H9 (cell line): ENCODE data around the gene ZFPM1. TPM values are rescaled to one million over a fixed set of nuclear protein-coding genes. Genes with fewer than 3 reads are reported as not detected.

Experiments used
- DNase-seq: peaks from one replicate; pipeline ENCODE4 v3.0.0-alpha.2; 2017
- H2AFZ ChIP-seq: one replicate; pipeline ENCODE4 v1.6.1; 2013; ENCODE audit warnings: mild to moderate bottlenecking, low read length, control low read depth, moderate library complexity
- H2AK5ac ChIP-seq: 2 replicates; pipeline ENCODE4 v1.6.1; 2013; ENCODE audit warnings: low read length, control low read depth, mixed read lengths; ENCODE audit not compliant: insufficient read length
- H2BK120ac ChIP-seq: one replicate; pipeline ENCODE4 v1.6.1; 2013; ENCODE audit warnings: low read depth, mild to moderate bottlenecking, low read length, control low read depth, inconsistent platforms; ENCODE audit not compliant: poor library complexity, severe bottlenecking
- H2BK12ac ChIP-seq: 2 replicates; pipeline ENCODE4 v1.6.1; 2013; ENCODE audit warnings: low read length, control low read depth, mixed read lengths, low read depth; ENCODE audit not compliant: insufficient read length
- H2BK15ac ChIP-seq: 2 replicates; pipeline ENCODE4 v1.6.1; 2013; ENCODE audit warnings: low read depth, low read length, control low read depth
- H2BK20ac ChIP-seq: one replicate; pipeline ENCODE4 v1.6.1; 2013; ENCODE audit warnings: low read depth, mild to moderate bottlenecking, low read length, control low read depth, inconsistent platforms; ENCODE audit not compliant: poor library complexity, severe bottlenecking
- H2BK5ac ChIP-seq: 2 replicates; pipeline ENCODE4 v1.6.1; 2013; ENCODE audit warnings: low read length, control low read depth, mixed read lengths; ENCODE audit not compliant: insufficient read length
- H3K14ac ChIP-seq: 2 replicates; pipeline ENCODE4 v1.6.1; 2013; ENCODE audit warnings: low read length, control low read depth; ENCODE audit not compliant: insufficient read depth
- H3K18ac ChIP-seq: 2 replicates; pipeline ENCODE4 v1.6.1; 2013; ENCODE audit warnings: low read depth, mild to moderate bottlenecking, mixed read lengths, low read length, control low read depth; ENCODE audit not compliant: insufficient read length
- H3K23ac ChIP-seq: 2 replicates; pipeline ENCODE4 v1.6.1; 2013; ENCODE audit warnings: low read length, control low read depth, mixed read lengths, low read depth; ENCODE audit not compliant: insufficient read length
- H3K23me2 ChIP-seq: 2 replicates; pipeline ENCODE4 v1.6.1; 2013; ENCODE audit warnings: low read depth, mild to moderate bottlenecking, mixed read lengths, low read length, control low read depth; ENCODE audit not compliant: insufficient read length, poor library complexity, severe bottlenecking
- H3K27ac ChIP-seq: 2 replicates; pipeline ENCODE4 v1.5.1; 2013; ENCODE audit warnings: low read length, control low read depth, mixed read lengths, low read depth; ENCODE audit not compliant: insufficient read length
- H3K27me3 ChIP-seq: 2 replicates; pipeline ENCODE4 v1.6.1; 2013; ENCODE audit warnings: low read length, control low read depth, inconsistent platforms; ENCODE audit not compliant: insufficient read depth
- H3K4ac ChIP-seq: 2 replicates; pipeline ENCODE4 v1.6.1; 2013; ENCODE audit warnings: low read depth, mild to moderate bottlenecking, control low read depth, inconsistent platforms, low read length, moderate library complexity
- H3K4me1 ChIP-seq: 2 replicates; pipeline ENCODE4 v1.6.1; 2013; ENCODE audit warnings: low read length, control low read depth, inconsistent platforms; ENCODE audit not compliant: insufficient read depth
- H3K4me2 ChIP-seq: 2 replicates; pipeline ENCODE4 v1.6.1; 2013; ENCODE audit warnings: low read length, control low read depth, mixed read lengths; ENCODE audit not compliant: insufficient read length, insufficient read depth
- H3K56ac ChIP-seq: 2 replicates; pipeline ENCODE4 v1.6.1; 2013; ENCODE audit warnings: low read depth, mild to moderate bottlenecking, mixed read lengths, low read length, control low read depth; ENCODE audit not compliant: insufficient read length
- H3K79me1 ChIP-seq: 2 replicates; pipeline ENCODE4 v1.6.1; 2013; ENCODE audit warnings: low read depth, mild to moderate bottlenecking, moderate library complexity, low read length, control low read depth, inconsistent platforms; ENCODE audit not compliant: insufficient read depth, poor library complexity, severe bottlenecking
- H3K79me2 ChIP-seq: 2 replicates; pipeline ENCODE4 v1.6.1; 2013; ENCODE audit warnings: low read length, control low read depth, inconsistent platforms; ENCODE audit not compliant: insufficient read depth
- H3K9ac ChIP-seq: 2 replicates; pipeline ENCODE4 v1.6.1; 2013; ENCODE audit warnings: low read length, control low read depth, mixed read lengths; ENCODE audit not compliant: insufficient read length; ENCODE audit errors: extremely low read depth
- H3K9me3 ChIP-seq: one replicate; pipeline ENCODE4 v1.6.1; 2013; ENCODE audit warnings: low read depth, low read length, inconsistent platforms; ENCODE audit not compliant: control insufficient read depth
- H3T11ph ChIP-seq: one replicate; pipeline ENCODE4 v1.6.1; 2013; ENCODE audit warnings: mild to moderate bottlenecking, low read length, control low read depth, inconsistent platforms
- H4K20me1 ChIP-seq: one replicate; pipeline ENCODE4 v1.6.1; 2013; ENCODE audit not compliant: control insufficient read depth, insufficient read length, insufficient read depth
- H4K5ac ChIP-seq: 2 replicates; pipeline ENCODE4 v1.6.1; 2013; ENCODE audit warnings: low read depth, mild to moderate bottlenecking, mixed read lengths, low read length, control low read depth; ENCODE audit not compliant: insufficient read length
- H4K8ac ChIP-seq: replicated peaks from 2 replicates; pipeline ENCODE4 v1.6.1; 2013; ENCODE audit warnings: low read length, control low read depth, mixed read lengths, low read depth; ENCODE audit not compliant: insufficient read length
- H4K91ac ChIP-seq: 2 replicates; pipeline ENCODE4 v1.6.1; 2013; ENCODE audit warnings: low read depth, mild to moderate bottlenecking, moderate library complexity, mixed read lengths, low read length, control low read depth; ENCODE audit not compliant: insufficient read length
- H3K27ac Mint-ChIP-seq, 3 experiments: 2 replicates in 2 of 3; 3 replicates in 1 of 3; pipeline ENCODE4 v1.8.0; 2020 to 2021; ENCODE audit warnings: mixed read lengths in 3 of 3, mild to moderate bottlenecking in 1 of 3, moderate library complexity in 1 of 3
- H3K27me3 Mint-ChIP-seq: 2 replicates; pipeline ENCODE4 v1.8.0; 2021; ENCODE audit warnings: low read depth, mild to moderate bottlenecking, moderate library complexity, mixed read lengths
- H3K36me3 Mint-ChIP-seq, 3 experiments: 2 replicates in 2 of 3; 3 replicates in 1 of 3; pipeline ENCODE4 v1.8.0; 2020 to 2021; ENCODE audit warnings: low read depth in 3 of 3, mixed read lengths in 3 of 3; ENCODE audit not compliant: insufficient read depth in 1 of 3
- H3K4me1 Mint-ChIP-seq, 2 experiments: 2 replicates each; pipeline ENCODE4 v1.8.0; 2020; ENCODE audit warnings: mixed read lengths in 2 of 2
- H3K4me3 Mint-ChIP-seq, 2 experiments: 2 replicates in 1 of 2; 3 replicates in 1 of 2; pipeline ENCODE4 v1.8.0; 2020 to 2021; ENCODE audit warnings: mild to moderate bottlenecking in 2 of 2, mixed read lengths in 2 of 2, moderate library complexity in 1 of 2
- H3K9me3 Mint-ChIP-seq, 2 experiments: 2 replicates in 1 of 2; 3 replicates in 1 of 2; pipeline ENCODE4 v1.8.0; 2020; ENCODE audit warnings: mild to moderate bottlenecking in 2 of 2, mixed read lengths in 2 of 2, moderate library complexity in 1 of 2
- CTCF ChIP-seq: fragments of 200-600 bp; sonication (generic); conservative IDR thresholded peaks from 3 replicates; pipeline ENCODE4 v1.8.0; 2021; ENCODE audit warnings: antibody characterized with exemption, mild to moderate bottlenecking
- WGBS: extraction: QIAGEN DNeasy Blood & Tissue Kit; methylation state at CpG from one replicate; pipeline ENCODE4 v1.1.7; 2013; ENCODE audit warnings: missing lambda C conversion rate, low lambda C conversion rate, mixed read lengths; ENCODE audit not compliant: insufficient read length; ENCODE audit errors: extremely low coverage; 5-methylcytosine and 5-hydroxymethylcytosine counted together
- total RNA-seq: library from RNA; stranded (reverse); gene quantifications from 2 replicates; pipeline ENCODE4 v1.2.1, GENCODE V29; 2021

The ZFPM1 gene
- total RNA-seq, 1 experiment from 2014 or later, result 3.6 TPM

DNA sequence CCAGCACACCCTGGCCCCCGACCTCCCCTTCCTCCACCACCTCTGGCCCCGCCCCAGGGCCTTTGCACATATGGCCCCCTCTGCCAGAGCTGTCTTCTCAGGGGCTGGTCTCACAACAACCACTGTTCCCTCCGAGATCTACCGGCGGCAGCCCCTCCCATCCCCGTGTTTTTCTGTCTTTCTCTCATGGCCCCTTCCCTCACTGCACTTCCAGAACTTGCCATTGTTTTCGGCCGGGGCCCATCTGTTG is 30.2 kb downstream of the ZFPM1 start:
- Histone ChIP-seq H2BK12ac (no peak overlapping the region), H3T11ph (no peak overlapping the region), H3K4me2 (no peak overlapping the region), H2BK15ac (no peak overlapping the region), H3K23ac (no peak overlapping the region), H4K8ac (no peak overlapping the region), H2BK120ac (no peak overlapping the region), H4K20me1 (no peaks in the 10 kb centered on the region), H3K56ac (no peak overlapping the region), H3K27me3 (no peaks in the 10 kb centered on the region), H3K79me2 (no peaks in the 10 kb centered on the region), H4K5ac (no peak overlapping the region), H3K18ac (no peak overlapping the region), H3K4ac (no peak overlapping the region), H4K91ac (no peak overlapping the region), H3K27ac (no peak overlapping the region), H3K4me1 (no peaks in the 10 kb centered on the region), H3K23me2 (no peaks in the 10 kb centered on the region), H3K14ac (no peak overlapping the region; the same call in 1 of the 2 replicates), H2AK5ac (no peak overlapping the region), H2BK20ac (no peak overlapping the region), H3K9me3 (no peaks in the 10 kb centered on the region), H2AFZ (no peak overlapping the region), H3K9ac (no peak overlapping the region), H2BK5ac (no peak overlapping the region), H3K79me1 (no peaks in the 10 kb centered on the region)
- Mint-ChIP-seq H3K36me3 (no peaks in the 10 kb centered on the region), H3K9me3 (no peaks in the 10 kb centered on the region), H3K4me1 (peaks cover 4 to 22% of the 10 kb centered on the region in 2 experiments), H3K27ac (no peak overlapping the region), H3K4me3 (no peak overlapping the region), H3K27me3 (no peaks in the 10 kb centered on the region)
- no peak for TF ChIP-seq CTCF
- WGBS, result no CpG with 5 or more reads among the region's 8 CpGs
- no peak for DNase-seq
